Measurements from ENCODE around the gene MANSC4.

Gene MANSC4

GRCh38 chr12:27779920-27780611, at the start of gene MANSC4, which contains the start of gene KLHL42:
MANSC4 (minus strand) TSS chr12:27780236; CDS start chr12:27771276, 8,960 bp downstream.
KLHL42 (plus strand) TSS chr12:27780233; CDS start chr12:27780331, 98 bp downstream.
- DNase-seq, result peak; percentile 43

- DNase-seq, result no peak
Observed at GRCh38 chr12:27828196-27828595, 48.2 kb upstream of the MANSC4 start.

GRCh38 chr12:27826076-27826475, 46.0 kb upstream of the MANSC4 start:
- DNase-seq, result no peak

- DNase-seq, result no peak
Observed at GRCh38 chr12:27824126-27824842, 44.2 kb upstream of the MANSC4 start.

- DNase-seq, result no peak
Observed at GRCh38 chr12:27823038-27823437, 43.0 kb upstream of the MANSC4 start.

- DNase-seq, result no peak
Observed at GRCh38 chr12:27822076-27822712, 42.2 kb upstream of the MANSC4 start.

- peak; percentile 50 for DNase-seq
Observed at GRCh38 chr12:27821259-27821973, 41.4 kb upstream of the MANSC4 start.

- DNase-seq, result no peak
Observed at GRCh38 chr12:27820564-27820963, 40.5 kb upstream of the MANSC4 start.

GRCh38 chr12:27818401-27818918, 38.4 kb upstream of the MANSC4 start:
- no peak for DNase-seq

- DNase-seq, result no peak
Observed at GRCh38 chr12:27817766-27818165, 37.7 kb upstream of the MANSC4 start.

- no peak for DNase-seq
Observed at GRCh38 chr12:27814851-27815591, 35.0 kb upstream of the MANSC4 start.

GRCh38 chr12:27814411-27814810, 34.4 kb upstream of the MANSC4 start:
- DNase-seq, result no peak

GRCh38 chr12:27812502-27812901, 32.5 kb upstream of the MANSC4 start:
- DNase-seq, result no peak

GRCh38 chr12:27810756-27811155, 30.7 kb upstream of the MANSC4 start:
- no peak for DNase-seq

GRCh38 chr12:27808841-27809240, 28.8 kb upstream of the MANSC4 start:
- no peak for DNase-seq

- DNase-seq, result no peak
Observed at GRCh38 chr12:27807063-27807703, 27.1 kb upstream of the MANSC4 start.

GRCh38 chr12:27806259-27806658, 26.2 kb upstream of the MANSC4 start:
- no peak for DNase-seq

- DNase-seq, result no peak
Observed at GRCh38 chr12:27805238-27805637, 25.2 kb upstream of the MANSC4 start.

- no peak for DNase-seq
Observed at GRCh38 chr12:27802936-27803335, 22.9 kb upstream of the MANSC4 start.

- no peak for DNase-seq
Observed at GRCh38 chr12:27802511-27802910, 22.5 kb upstream of the MANSC4 start.

- no peak for DNase-seq
Observed at GRCh38 chr12:27801630-27802029, 21.6 kb upstream of the MANSC4 start.

GRCh38 chr12:27800819-27801218, 20.8 kb upstream of the MANSC4 start:
- no peak for DNase-seq

All from KG1 (cell line).